GM19455 (cell line): ENCODE measurements around the gene EDA2R.

Experiments
- ATAC-seq: cut with Tn5 transposase; IDR thresholded peaks from one replicate; pipeline ENCODE4 v1.9.1; 2021; ENCODE audit not compliant: unreplicated experiment

The EDA2R gene

GRCh38 chrX:66547847-66548369 is 91.0 kb downstream of the EDA2R start:
- ATAC-seq: no peak
